GM12874 (cell line): ENCODE data around the gene HSF5.

Experiments
- TF ChIP-seq, protein P1 (sequence below): IDR thresholded peaks from 2 replicates; pipeline ENCODE4 v1.5.1; 2011; ENCODE audit warnings: low read depth, mild to moderate bottlenecking, control low read depth, low read length, moderate library complexity; ENCODE audit not compliant: insufficient read depth

Gene HSF5

DNA sequence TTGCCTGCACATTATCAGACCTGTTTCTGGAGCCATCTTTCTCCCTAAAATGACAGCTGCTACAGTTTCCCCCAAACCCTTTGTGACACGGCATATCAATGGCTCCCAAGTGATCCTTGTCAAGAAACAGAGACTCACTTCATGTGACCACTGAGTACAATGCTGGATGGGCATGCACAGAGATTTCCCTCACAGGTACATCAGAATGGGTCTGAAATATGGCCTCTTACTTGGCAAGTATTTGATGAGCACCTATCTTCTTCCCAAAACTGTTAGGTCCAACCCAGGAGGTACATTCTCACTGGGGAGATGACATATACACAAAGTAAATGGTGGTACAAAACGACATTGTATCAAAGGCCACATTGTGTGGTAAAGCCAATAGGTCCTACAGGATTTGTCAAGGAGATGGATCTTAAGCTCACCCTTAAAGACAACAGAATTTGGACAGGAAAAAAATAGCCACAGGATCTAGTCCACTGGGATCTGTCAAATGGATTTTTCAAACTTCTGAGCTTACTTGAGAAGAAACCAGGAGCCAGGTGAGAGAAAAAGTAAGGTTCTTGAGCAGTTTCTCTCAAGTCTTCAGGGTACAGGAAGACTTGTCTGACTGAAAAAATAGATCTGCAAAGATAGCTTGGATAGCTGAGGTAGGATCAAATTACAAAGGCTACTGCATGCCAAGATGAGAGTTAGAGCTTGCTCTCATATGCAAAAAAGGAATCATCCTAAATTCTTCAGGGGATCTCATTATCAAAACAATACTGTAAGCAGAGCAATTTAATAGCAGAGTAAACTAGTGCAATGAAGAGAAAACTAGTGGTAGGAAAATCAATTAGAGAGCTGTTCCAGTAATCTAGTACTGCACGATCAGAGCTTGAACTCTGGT is 99.7 kb downstream of the HSF5 start:
- TF ChIP-seq, protein P1, sequence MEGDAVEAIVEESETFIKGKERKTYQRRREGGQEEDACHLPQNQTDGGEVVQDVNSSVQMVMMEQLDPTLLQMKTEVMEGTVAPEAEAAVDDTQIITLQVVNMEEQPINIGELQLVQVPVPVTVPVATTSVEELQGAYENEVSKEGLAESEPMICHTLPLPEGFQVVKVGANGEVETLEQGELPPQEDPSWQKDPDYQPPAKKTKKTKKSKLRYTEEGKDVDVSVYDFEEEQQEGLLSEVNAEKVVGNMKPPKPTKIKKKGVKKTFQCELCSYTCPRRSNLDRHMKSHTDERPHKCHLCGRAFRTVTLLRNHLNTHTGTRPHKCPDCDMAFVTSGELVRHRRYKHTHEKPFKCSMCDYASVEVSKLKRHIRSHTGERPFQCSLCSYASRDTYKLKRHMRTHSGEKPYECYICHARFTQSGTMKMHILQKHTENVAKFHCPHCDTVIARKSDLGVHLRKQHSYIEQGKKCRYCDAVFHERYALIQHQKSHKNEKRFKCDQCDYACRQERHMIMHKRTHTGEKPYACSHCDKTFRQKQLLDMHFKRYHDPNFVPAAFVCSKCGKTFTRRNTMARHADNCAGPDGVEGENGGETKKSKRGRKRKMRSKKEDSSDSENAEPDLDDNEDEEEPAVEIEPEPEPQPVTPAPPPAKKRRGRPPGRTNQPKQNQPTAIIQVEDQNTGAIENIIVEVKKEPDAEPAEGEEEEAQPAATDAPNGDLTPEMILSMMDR: no peak

DNA sequence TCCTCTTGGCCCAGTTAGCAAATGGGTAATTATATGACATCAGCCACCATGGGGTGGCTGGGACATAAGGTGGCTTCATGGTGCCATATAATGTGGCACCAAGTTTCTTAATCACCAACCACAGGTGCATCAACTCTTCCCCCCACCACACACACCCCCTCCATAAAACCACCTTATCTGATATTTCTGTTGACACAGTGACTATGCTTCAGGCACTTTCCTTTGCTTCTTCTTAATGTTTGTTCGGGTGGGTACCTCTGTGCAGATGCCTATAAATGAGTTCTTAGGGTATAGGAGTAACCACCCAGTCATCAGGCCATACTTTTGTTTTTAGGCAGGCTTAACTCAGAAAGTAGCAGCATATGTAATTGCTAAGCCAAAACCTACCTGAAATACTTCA is 100.4 kb downstream of the HSF5 start:
- TF ChIP-seq, protein P1: no peak

DNA sequence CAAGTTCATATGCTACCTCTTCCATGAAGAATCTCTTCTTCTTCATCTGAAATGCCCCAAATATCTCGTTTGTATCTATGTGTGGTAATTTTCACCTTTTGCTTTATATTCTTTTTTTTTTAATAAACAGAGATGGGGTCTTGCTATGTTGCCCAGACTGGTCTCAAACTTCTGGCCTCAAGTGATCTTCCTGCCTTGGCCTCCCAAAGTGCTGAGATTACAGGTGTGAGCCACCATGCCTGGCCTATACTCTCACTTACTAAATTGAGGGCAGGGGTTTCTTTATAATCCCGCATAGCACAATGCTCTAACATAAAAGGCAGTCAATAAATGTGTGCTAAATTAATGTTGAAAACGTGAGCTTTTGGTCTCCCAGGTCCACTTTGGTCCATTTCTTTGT is 101.5 kb downstream of the HSF5 start:
- TF ChIP-seq, protein P1: no peak

DNA sequence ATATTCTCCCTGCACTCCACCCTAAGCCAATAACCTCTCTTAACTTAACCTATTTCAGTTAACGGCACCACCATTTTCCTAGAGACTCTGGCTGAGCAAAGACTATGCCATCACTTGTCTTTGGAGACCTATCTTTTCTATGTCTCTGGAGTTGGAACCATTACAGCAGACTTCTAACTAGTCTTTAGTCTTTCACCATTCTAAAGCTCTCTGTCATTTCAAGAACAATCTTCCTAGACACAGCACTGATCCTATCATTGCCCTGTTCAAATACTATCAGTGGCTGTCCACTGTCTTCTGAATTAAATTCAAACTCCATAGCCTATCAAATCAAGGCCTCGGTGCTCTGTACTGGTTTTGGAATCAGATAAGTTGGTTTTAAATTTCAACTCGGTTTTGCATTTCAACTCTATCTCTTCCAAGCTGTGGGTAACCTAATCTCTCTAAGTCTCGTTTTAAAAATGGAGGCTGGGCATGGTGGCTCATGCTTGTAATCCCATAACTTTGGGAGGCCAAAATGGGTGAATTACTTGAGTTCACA is 102.8 kb downstream of the HSF5 start:
- TF ChIP-seq, protein P1: no peak

DNA sequence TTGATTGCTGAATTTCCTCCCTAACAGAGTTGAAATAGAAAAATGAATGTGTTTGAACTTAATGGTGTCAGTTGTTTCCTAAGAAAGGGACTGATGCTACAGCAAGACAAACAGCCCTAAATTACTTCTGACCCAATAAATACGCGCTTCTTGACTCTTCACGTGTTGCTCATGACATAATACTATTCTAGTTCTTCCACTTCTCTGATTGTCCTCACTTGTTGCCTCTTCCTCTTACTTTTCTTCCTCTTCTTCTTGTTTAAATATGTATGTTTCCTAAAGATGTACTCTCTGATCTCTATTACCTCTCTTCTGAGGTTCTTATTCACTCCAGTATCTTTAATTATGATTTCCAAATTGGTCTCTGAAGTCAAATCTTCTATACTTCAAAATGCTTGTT is 103.3 kb downstream of the HSF5 start:
- TF ChIP-seq, protein P1: no peak

DNA sequence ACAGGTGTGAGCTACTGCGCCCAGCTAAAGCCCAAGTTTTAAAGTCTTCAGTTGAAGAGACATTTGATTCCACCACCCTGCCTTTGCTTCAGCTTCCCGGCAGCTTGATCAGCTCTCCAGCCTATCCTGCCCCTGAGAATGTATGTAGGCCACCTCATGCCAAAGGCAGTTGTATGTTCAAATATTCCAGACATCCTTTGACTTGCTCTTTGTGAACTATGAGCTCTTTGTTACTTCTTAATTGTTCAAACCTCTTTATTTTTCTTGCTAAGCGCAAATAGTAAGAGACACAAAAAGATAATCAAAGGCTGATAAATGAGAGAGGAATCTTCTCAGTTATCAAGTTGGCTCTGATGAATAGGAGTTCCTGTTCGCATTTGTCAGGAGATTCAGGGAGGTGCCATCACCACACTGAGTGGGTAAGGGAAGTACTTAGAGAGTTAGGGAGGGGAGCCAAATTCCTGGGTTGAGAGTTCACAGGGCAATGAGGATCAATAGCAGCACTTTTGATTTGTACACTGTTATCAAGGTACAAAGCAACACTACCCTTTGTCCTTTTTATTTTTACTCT is 104.2 kb downstream of the HSF5 start:
- TF ChIP-seq, protein P1: no peak

DNA sequence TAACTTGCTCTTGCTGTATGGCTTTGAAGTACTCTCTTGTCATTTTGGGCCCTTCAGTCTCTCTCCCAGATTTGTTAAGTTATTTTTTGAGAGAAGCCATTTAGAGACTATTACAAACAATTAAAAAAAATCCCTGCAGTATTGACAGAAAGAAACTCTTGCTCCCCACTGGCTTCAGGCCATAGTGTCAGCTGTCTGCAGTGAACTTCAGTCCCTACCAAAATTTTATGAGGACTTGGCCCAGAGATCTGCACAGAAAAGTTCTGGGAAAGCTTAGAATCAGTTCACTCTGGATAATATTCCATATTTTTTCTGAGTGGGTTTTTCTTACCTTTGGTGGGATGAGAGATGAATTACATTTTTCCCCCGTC is 105.4 kb downstream of the HSF5 start:
- TF ChIP-seq, protein P1: no peak
